Retinal pigment epithelial cell (primary cell): ENCODE data around the gene MSI2.

ENCODE experiments used
- DNase-seq: peaks from one replicate; pipeline ENCODE4 v3.0.0-alpha.2; 2010; ENCODE audit warnings: low read depth
- H3K4me3 ChIP-seq: 2 replicates; pipeline ENCODE4 v1.5.1; 2011; ENCODE audit warnings: mild to moderate bottlenecking, low read length, control low read depth, moderate library complexity
- TF ChIP-seq, protein P1 (sequence below): conservative IDR thresholded peaks from 2 replicates; pipeline ENCODE4 v1.5.1; 2011; ENCODE audit warnings: low read depth, low read length, control low read depth, inconsistent platforms

The MSI2 gene

GRCh38 chr17:57269052-57269451, 12.7 kb downstream of the MSI2 start:
- TF ChIP-seq, protein P1, sequence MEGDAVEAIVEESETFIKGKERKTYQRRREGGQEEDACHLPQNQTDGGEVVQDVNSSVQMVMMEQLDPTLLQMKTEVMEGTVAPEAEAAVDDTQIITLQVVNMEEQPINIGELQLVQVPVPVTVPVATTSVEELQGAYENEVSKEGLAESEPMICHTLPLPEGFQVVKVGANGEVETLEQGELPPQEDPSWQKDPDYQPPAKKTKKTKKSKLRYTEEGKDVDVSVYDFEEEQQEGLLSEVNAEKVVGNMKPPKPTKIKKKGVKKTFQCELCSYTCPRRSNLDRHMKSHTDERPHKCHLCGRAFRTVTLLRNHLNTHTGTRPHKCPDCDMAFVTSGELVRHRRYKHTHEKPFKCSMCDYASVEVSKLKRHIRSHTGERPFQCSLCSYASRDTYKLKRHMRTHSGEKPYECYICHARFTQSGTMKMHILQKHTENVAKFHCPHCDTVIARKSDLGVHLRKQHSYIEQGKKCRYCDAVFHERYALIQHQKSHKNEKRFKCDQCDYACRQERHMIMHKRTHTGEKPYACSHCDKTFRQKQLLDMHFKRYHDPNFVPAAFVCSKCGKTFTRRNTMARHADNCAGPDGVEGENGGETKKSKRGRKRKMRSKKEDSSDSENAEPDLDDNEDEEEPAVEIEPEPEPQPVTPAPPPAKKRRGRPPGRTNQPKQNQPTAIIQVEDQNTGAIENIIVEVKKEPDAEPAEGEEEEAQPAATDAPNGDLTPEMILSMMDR: no peak
- no peak for DNase-seq
- no peak overlapping the region for H3K4me3 ChIP-seq

DNA sequence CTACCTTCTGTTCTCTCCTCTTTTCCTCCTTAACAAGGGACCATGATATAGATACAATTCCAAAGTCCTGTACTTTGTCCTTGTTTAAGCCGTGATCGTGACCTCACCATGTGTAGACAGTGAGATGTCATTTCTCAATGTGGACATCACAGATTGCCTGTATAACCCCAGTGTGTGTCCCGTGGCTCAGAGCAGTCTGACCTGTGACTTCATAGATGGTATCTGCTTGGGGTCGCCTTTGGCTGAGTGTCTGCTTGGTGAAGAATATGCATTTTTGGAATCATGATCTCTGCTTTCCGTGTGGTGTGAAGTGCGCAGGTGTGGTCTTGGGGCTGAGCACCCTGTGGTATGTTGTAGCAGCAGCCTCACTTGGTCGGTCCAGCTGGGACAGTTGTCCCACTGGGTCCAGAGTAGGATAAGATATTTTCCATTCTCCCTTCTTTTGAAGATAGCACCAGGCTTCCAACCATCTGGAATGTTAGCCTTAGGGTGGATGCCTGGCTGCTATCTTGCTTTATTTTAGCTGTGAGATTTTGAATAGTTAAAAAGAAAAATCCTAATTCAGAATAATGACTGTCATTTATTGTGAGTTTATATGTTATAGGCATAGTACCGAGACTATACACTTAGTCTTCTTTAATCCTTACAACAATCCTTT, 13.4 kb downstream of the MSI2 start:
- no peak for DNase-seq
- no peak overlapping the region for H3K4me3 ChIP-seq
- TF ChIP-seq, protein P1: no peak

- H3K4me3 ChIP-seq: no peak overlapping the region
- DNase-seq: no peak
- TF ChIP-seq, protein P1: no peak
Measured at GRCh38 chr17:57270801-57271245, 14.5 kb downstream of the MSI2 start.

GRCh38 chr17:57271821-57272220, 15.5 kb downstream of the MSI2 start:
- no peak for DNase-seq
- TF ChIP-seq, protein P1: no peak
- H3K4me3 ChIP-seq: no peak overlapping the region

- H3K4me3 ChIP-seq: no peak overlapping the region
- TF ChIP-seq, protein P1: no peak
Measured at GRCh38 chr17:57273490-57273889, 17.2 kb downstream of the MSI2 start.

DNA sequence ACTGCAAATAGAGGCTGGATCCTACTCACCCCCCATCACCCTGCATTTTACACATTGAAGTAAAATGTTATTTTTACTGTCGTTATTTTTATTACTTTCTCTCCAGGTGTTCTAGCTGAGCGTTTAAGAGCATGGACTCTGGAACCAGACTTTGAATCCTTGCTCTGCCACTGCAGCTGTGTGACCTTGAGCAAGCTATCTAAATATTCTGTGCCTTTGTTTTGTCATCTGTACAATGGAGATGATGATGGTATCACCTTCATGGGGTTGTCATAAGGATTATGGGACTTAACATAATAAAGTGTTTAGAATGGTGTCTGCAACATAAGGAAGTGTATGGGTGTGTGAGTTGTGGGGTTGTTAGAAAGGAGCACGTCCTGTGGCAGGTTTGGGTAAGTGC, 17.8 kb downstream of the MSI2 start:
- TF ChIP-seq, protein P1: no peak

More at GRCh38 chr17:57273490-57273889, 17.2 kb downstream of the MSI2 start:
- DNase-seq: no peak

GRCh38 chr17:57275071-57275764, 18.9 kb downstream of the MSI2 start:
- TF ChIP-seq, protein P1: no peak

More for the DNA sequence above, 17.8 kb downstream of the MSI2 start:
- H3K4me3 ChIP-seq: no peak overlapping the region
- no peak for DNase-seq

More at GRCh38 chr17:57275071-57275764, 18.9 kb downstream of the MSI2 start:
- H3K4me3 ChIP-seq: no peak overlapping the region
- no peak for DNase-seq
